ENCODE results near the gene HOMER2.

Gene HOMER2

DNA sequence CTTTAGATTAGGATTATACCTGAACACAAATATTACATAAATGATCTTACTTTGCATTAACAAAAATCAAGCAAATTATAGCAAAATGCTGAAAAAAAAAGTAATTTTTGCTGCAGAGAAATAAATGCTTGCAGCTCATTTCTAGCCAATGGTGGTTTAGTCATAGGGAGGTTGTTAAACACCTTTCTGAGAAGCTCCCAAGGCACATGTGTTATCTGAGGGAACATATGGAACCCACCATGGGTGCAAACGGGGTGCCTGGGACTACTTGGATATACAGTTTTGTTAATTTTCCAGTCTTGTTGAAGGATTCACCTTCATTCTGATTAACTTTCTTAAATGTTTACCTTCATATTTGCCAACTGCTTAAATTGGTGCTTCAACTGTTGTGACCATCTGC lies 24.6 kb upstream of the HOMER2 start:
- no peak for DNase-seq (ENCODE audit: low read depth)
- H3K4me3 ChIP-seq (ENCODE audit: low read length) = no peak overlapping the region
- TF ChIP-seq, protein P1, sequence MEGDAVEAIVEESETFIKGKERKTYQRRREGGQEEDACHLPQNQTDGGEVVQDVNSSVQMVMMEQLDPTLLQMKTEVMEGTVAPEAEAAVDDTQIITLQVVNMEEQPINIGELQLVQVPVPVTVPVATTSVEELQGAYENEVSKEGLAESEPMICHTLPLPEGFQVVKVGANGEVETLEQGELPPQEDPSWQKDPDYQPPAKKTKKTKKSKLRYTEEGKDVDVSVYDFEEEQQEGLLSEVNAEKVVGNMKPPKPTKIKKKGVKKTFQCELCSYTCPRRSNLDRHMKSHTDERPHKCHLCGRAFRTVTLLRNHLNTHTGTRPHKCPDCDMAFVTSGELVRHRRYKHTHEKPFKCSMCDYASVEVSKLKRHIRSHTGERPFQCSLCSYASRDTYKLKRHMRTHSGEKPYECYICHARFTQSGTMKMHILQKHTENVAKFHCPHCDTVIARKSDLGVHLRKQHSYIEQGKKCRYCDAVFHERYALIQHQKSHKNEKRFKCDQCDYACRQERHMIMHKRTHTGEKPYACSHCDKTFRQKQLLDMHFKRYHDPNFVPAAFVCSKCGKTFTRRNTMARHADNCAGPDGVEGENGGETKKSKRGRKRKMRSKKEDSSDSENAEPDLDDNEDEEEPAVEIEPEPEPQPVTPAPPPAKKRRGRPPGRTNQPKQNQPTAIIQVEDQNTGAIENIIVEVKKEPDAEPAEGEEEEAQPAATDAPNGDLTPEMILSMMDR (conservative IDR thresholded peaks at IDR 0.05; ENCODE audit: low read length) = no peak

DNA sequence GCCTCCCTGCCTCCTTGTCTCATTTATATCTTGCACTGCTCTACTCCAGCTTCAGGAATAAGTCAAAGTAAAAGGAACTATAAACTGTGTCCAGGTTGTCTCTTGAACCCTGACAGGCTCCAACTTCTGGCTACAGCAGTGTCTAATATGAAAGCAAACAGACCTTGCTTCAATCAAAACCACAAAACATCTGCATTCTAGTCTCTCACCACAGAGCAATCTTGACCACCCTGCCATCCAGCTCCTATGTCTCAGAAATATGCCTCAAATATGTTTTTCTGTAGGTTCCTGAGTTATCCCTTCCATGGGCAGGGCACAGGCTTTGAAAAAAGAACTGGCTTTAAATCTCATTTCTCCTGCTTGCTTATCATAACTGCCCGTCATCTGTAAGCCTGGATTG lies 20.5 kb upstream of the HOMER2 start:
- no peak overlapping the region for H3K4me3 ChIP-seq (ENCODE audit: low read length)
- DNase-seq (ENCODE audit: low read depth) = peak; percentile 15
- TF ChIP-seq, protein P1 (conservative IDR thresholded peaks at IDR 0.05; ENCODE audit: low read length) = no peak

DNA sequence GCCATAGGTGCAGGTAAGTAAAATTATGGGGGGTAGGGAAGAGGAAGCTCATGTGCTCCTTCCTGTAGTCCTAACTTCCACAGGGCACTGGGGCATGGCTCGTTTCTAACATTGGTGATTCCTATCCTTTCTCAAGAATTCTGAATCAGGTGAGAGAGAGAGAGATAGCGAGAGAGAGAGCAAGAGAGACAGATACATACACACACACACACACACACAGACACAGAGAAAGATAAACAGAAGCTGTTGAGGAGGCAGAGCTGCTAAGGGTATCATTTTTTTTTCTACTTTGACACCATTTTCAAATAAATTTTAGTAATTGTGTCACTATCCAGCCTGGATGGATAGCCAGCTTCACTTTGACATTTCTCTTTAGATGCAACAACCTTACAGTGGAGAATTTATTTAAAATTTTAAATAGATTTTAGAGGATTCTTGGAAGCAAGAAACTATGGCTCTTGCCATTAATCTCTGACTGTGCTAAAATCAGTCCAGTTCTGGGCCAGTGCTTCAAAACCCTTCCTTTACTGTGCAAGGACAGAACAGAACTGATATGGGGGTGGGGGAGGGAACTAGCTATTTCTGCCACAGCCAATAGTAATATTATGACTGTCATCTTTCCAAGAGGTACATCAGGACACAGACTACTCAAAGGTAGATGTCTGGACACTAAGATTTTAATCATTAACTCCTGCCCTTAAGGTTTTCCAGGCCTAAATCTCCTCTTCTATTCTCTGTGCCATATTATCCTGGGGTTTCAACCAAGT lies 18.9 kb upstream of the HOMER2 start:
- no peak overlapping the region for H3K4me3 ChIP-seq (ENCODE audit: low read length)
- TF ChIP-seq, protein P1 (conservative IDR thresholded peaks at IDR 0.05; ENCODE audit: low read length) = no peak
- no peak for DNase-seq (ENCODE audit: low read depth)

DNA sequence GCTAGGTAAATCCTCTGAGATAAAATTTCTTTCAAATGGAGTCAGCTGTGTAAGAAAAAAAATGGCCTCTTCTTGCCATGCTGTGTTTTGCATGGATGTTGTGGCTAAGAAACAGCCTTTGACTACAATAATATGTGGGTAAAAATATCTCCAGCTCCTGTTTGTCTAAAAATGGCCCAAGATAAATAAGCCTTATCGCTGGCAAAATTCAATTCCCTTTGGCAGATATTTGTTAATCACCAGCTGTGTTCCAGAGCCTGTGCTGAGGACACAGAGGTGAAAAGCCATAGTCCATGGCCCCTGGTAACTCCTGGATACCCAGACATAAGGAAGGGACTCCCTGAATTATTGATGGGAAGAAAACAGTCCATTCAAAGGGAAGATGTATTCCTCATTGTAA lies 18.2 kb upstream of the HOMER2 start:
- TF ChIP-seq, protein P1 (conservative IDR thresholded peaks at IDR 0.05; ENCODE audit: low read length) = no peak
- no peak for DNase-seq (ENCODE audit: low read depth)
- H3K4me3 ChIP-seq (ENCODE audit: low read length) = no peak overlapping the region

DNA sequence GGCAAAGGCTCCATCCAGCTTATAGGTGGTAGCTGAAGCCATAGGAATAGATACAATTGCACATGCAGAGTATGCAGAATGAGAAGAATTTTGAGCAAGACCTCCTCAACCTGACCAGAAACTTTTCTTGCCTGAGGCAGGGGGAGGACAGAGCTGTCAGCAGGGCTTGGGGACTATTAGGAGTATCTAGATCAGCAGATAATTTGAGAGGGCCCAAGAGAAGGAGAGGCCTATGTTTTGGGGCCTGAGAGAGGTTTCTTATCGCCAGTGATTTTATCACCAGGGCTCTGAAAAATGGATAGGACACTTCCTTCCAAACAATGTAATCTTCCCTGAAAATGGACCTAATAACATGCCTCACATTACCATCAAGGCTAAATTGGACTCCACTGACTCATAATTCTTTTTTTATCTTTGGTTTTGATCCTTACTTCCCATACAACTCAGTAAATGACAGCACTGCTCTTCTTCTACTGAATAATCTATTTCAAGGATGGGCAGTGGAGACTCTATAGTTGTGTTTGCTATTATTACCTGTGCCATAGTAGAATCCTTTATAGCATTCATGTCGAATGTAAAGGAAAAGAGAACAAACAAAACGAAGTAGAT lies 17.7 kb upstream of the HOMER2 start:
- no peak for DNase-seq (ENCODE audit: low read depth)
- TF ChIP-seq, protein P1 (conservative IDR thresholded peaks at IDR 0.05; ENCODE audit: low read length) = no peak
- no peak overlapping the region for H3K4me3 ChIP-seq (ENCODE audit: low read length)

DNA sequence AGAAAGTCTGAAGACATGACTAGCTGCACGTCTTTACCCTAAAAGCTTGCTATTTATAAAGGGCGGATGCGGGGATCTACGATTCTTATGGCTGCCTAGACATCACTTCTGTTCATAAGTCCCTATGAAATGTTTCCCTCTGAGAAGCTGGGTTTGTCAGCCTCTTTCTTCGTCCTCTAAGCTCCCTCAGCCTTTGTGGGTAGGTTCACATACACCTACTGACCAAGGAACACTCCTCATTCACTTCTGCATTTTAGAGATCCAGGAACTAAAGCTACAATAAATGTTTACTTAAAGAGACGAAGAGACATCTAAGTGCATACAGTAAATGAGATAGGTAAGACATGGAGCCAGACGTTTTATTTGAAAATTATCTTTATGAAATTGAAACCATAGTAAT lies 16.8 kb upstream of the HOMER2 start:
- no peak for DNase-seq (ENCODE audit: low read depth)

More for the DNA sequence above, 16.8 kb upstream of the HOMER2 start:
- TF ChIP-seq, protein P1 (conservative IDR thresholded peaks at IDR 0.05; ENCODE audit: low read length) = no peak
- H3K4me3 ChIP-seq (ENCODE audit: low read length) = no peak overlapping the region

All from AG10803 (cell line).